Naive thymus-derived CD8-positive, alpha-beta T cell (primary cell): ENCODE measurements around the gene RTRAF. TPM values are rescaled to one million over a fixed set of nuclear protein-coding genes. Genes with fewer than 3 reads are reported as not detected.

Experiments
- ATAC-seq, 2 donors: fragments of 150-1000 bp; cut with Tn5 transposase in 1 of 2; sonication (Bioruptor Pico), chemical (Tn5 transposase) in 1 of 2; 1 replicate in 1 of 2; 2 replicates in 1 of 2; pipeline ENCODE4 v1.10.0; 2021; ENCODE audit warnings: mild to moderate bottlenecking in 2 of 2, moderate library complexity in 2 of 2
- POLR2A ChIA-PET: fragments of 350-600 bp; sonication (Branson Sonifier 250); formaldehyde crosslinking; loops from one replicate; lab custom pipeline; 2021; ENCODE audit warnings: antibody characterized with exemption; lab: Charles Lee
- DNase-seq, 10 donors: peaks; one replicate each; pipeline versions ENCODE4 v3.0.0 to v3.0.0-alpha.2; 2020 to 2022
- H3K27ac Mint-ChIP-seq, 10 donors: one replicate each; pipeline ENCODE4 v1.8.0; 2020 to 2022; ENCODE audit warnings: mild to moderate bottlenecking in 10 of 10, mixed read lengths in 10 of 10, moderate library complexity in 4 of 10, inconsistent platforms in 1 of 10
- H3K27me3 Mint-ChIP-seq, 5 donors: one replicate each; pipeline ENCODE4 v1.8.0; 2021 to 2022; ENCODE audit warnings: mixed read lengths in 5 of 5
- H3K36me3 Mint-ChIP-seq, 3 donors: one replicate each; pipeline ENCODE4 v1.8.0; 2020 to 2022; ENCODE audit warnings: mixed read lengths in 3 of 3, mild to moderate bottlenecking in 2 of 3, inconsistent platforms in 1 of 3
- H3K4me1 Mint-ChIP-seq, 4 donors: one replicate each; pipeline ENCODE4 v1.8.0; 2021 to 2022; ENCODE audit warnings: mixed read lengths in 4 of 4
- H3K4me3 Mint-ChIP-seq, 10 donors: one replicate each; pipeline ENCODE4 v1.8.0; 2020 to 2022; ENCODE audit warnings: mild to moderate bottlenecking in 10 of 10, mixed read lengths in 10 of 10, moderate library complexity in 6 of 10, inconsistent platforms in 1 of 10
- H3K9me3 Mint-ChIP-seq, 9 donors: one replicate each; pipeline ENCODE4 v1.8.0; 2020 to 2022; ENCODE audit warnings: mixed read lengths in 9 of 9, mild to moderate bottlenecking in 3 of 9, inconsistent platforms in 1 of 9, moderate library complexity in 1 of 9
- polyA plus RNA-seq, 3 donors: library from polyadenylated mRNA; unstranded; fragments of 300-500 nt; fragmentation: Illumina TruSeq; gene quantifications; one replicate each; pipeline ENCODE4 v1.2.3, GENCODE V29; 2021
- total RNA-seq, 8 experiments: library from RNA in 2 of 8; stranded (reverse) in 2 of 8; gene quantifications; one replicate each; pipeline ENCODE4 v1.2.3 and lab custom pipeline; 2021 to 2026

RTRAF gene
- total and polyA plus RNA-seq, 5 experiments from 2014 or later, result 105 to 231 (median 166) TPM

GRCh38 chr14:52012635-52013034 lies 23.3 kb downstream of the RTRAF start:
- POLR2A ChIA-PET, result interaction anchor here (0.9 kb wide), 1 partner anchor 9 kb away, joined by 3 read pairs; no protein-coding TSS in a partner anchor
- peaks cover 3 to 15% (median 5%) of the 10 kb centered on the region in 5 donors for H3K27me3 Mint-ChIP-seq
- H3K9me3 Mint-ChIP-seq, result no peaks in the 10 kb centered on the region
- DNase-seq (no peak), ATAC-seq (no peak)
- no peak overlapping the region for H3K27ac Mint-ChIP-seq
- H3K36me3 Mint-ChIP-seq, result peaks cover 7 to 41% (median 14%) of the 10 kb centered on the region in 3 donors
- peaks cover 3 to 9% (median 5%) of the 10 kb centered on the region in 4 donors for H3K4me1 Mint-ChIP-seq
- no peak overlapping the region for H3K4me3 Mint-ChIP-seq

- Mint-ChIP-seq H3K4me1 (peaks cover 3 to 8% (median 7%) of the 10 kb centered on the region in 4 donors), H3K4me3 (no peak overlapping the region), H3K27ac (peak overlapping the region in 2 of 10 donors; percentile 39 to 42), H3K27me3 (peaks cover 4 to 15% (median 9%) of the 10 kb centered on the region in 5 donors), H3K9me3 (no peaks in the 10 kb centered on the region), H3K36me3 (peaks cover 0 to 28% (median 6%) of the 10 kb centered on the region in 3 donors)
- ATAC-seq (peak; percentile 20 to 29), DNase-seq (no peak)
- POLR2A ChIA-PET, result no interaction called here
Observed at GRCh38 chr14:52013984-52014600, 24.7 kb downstream of the RTRAF start.

- DNase-seq (no peak), ATAC-seq (no peak)
- POLR2A ChIA-PET, result no interaction called here
- Mint-ChIP-seq H3K27me3 (peaks cover 4 to 15% (median 9%) of the 10 kb centered on the region in 5 donors), H3K9me3 (no peaks in the 10 kb centered on the region), H3K4me3 (no peak overlapping the region), H3K4me1 (peaks cover 3 to 9% (median 8%) of the 10 kb centered on the region in 4 donors), H3K27ac (peak overlapping the region in 1 of 10 donors; percentile 52), H3K36me3 (peaks cover 0 to 22% (median 2%) of the 10 kb centered on the region in 3 donors)
Observed at GRCh38 chr14:52014601-52015267, 25.4 kb downstream of the RTRAF start.

- H3K27me3 Mint-ChIP-seq, result peaks cover 4 to 15% (median 9%) of the 10 kb centered on the region in 5 donors
- H3K4me3 Mint-ChIP-seq, result no peak overlapping the region
- no peak overlapping the region for H3K27ac Mint-ChIP-seq
- peaks cover 0 to 14% (median 0%) of the 10 kb centered on the region in 3 donors for H3K36me3 Mint-ChIP-seq
- DNase-seq, result no peak
- no peaks in the 10 kb centered on the region for H3K9me3 Mint-ChIP-seq
- no peak for ATAC-seq
- H3K4me1 Mint-ChIP-seq, result peaks cover 10 to 16% (median 15%) of the 10 kb centered on the region in 4 donors
- POLR2A ChIA-PET, result no interaction called here
Observed at GRCh38 chr14:52015411-52016030, 26.2 kb downstream of the RTRAF start.

GRCh38 chr14:52018252-52018651 lies 28.9 kb downstream of the RTRAF start:
- H3K4me1 Mint-ChIP-seq, result peaks cover 24 to 30% (median 28%) of the 10 kb centered on the region in 4 donors
- peaks cover 4 to 15% (median 9%) of the 10 kb centered on the region in 5 donors for H3K27me3 Mint-ChIP-seq
- no peak overlapping the region for H3K27ac Mint-ChIP-seq
- POLR2A ChIA-PET, result no interaction called here
- no peak overlapping the region for H3K4me3 Mint-ChIP-seq
- no peaks in the 10 kb centered on the region for H3K36me3 Mint-ChIP-seq
- no peak for ATAC-seq
- no peak for DNase-seq
- no peaks in the 10 kb centered on the region for H3K9me3 Mint-ChIP-seq

- POLR2A ChIA-PET, result no interaction called here
- no peak for ATAC-seq
- H3K27ac Mint-ChIP-seq, result peak overlapping the region in 2 of 10 donors; percentile 14 to 65
Observed at GRCh38 chr14:52018970-52019369, 29.6 kb downstream of the RTRAF start.

GRCh38 chr14:52020161-52020714 lies 30.9 kb downstream of the RTRAF start:
- H3K4me3 Mint-ChIP-seq, result peak overlapping the region in 2 of 10 donors; percentile 33 to 42
- peak overlapping the region in 4 of 10 donors; percentile 10 to 67 (median 41) for H3K27ac Mint-ChIP-seq

More at GRCh38 chr14:52018970-52019369, 29.6 kb downstream of the RTRAF start:
- H3K27me3 Mint-ChIP-seq, result peaks cover 4 to 15% (median 9%) of the 10 kb centered on the region in 5 donors
- H3K4me3 Mint-ChIP-seq, result no peak overlapping the region
- H3K36me3 Mint-ChIP-seq, result no peaks in the 10 kb centered on the region
- no peaks in the 10 kb centered on the region for H3K9me3 Mint-ChIP-seq
- peaks cover 24 to 30% (median 27%) of the 10 kb centered on the region in 4 donors for H3K4me1 Mint-ChIP-seq
- no peak for DNase-seq

GRCh38 chr14:52020866-52021717 lies 31.7 kb downstream of the RTRAF start:
- Mint-ChIP-seq H3K27me3 (peaks cover 4 to 15% (median 9%) of the 10 kb centered on the region in 5 donors), H3K27ac (peak overlapping the region in 5 of 10 donors; percentile 29 to 67 (median 53)), H3K36me3 (no peaks in the 10 kb centered on the region), H3K4me3 (peak overlapping the region in 4 of 10 donors; percentile 39 to 79 (median 46)), H3K4me1 (peaks cover 21 to 26% (median 23%) of the 10 kb centered on the region in 4 donors), H3K9me3 (peaks cover 0 to 3% (median 0%) of the 10 kb centered on the region in 9 donors)
- DNase-seq, result no peak
- ATAC-seq, result peak; percentile 23 to 65
- POLR2A ChIA-PET, result no interaction called here

More at GRCh38 chr14:52020161-52020714, 30.9 kb downstream of the RTRAF start:
- ATAC-seq (peak in 1 of 2 donors; percentile 38), DNase-seq (no peak)
- Mint-ChIP-seq H3K27me3 (peaks cover 4 to 15% (median 9%) of the 10 kb centered on the region in 5 donors), H3K4me1 (peaks cover 21 to 26% (median 23%) of the 10 kb centered on the region in 4 donors), H3K9me3 (peaks cover 0 to 3% (median 0%) of the 10 kb centered on the region in 9 donors), H3K36me3 (no peaks in the 10 kb centered on the region)
- POLR2A ChIA-PET, result no interaction called here

GRCh38 chr14:52021957-52022600 lies 32.7 kb downstream of the RTRAF start:
- Mint-ChIP-seq H3K27me3 (peaks cover 1 to 5% (median 3%) of the 10 kb centered on the region in 5 donors), H3K36me3 (no peaks in the 10 kb centered on the region), H3K4me1 (peaks cover 20 to 26% (median 21%) of the 10 kb centered on the region in 4 donors), H3K27ac (no peak overlapping the region), H3K9me3 (peaks cover 0 to 3% (median 0%) of the 10 kb centered on the region in 9 donors), H3K4me3 (no peak overlapping the region)
- POLR2A ChIA-PET, result no interaction called here
- DNase-seq, result no peak
- no peak for ATAC-seq

- Mint-ChIP-seq H3K9me3 (peaks cover 0 to 3% (median 0%) of the 10 kb centered on the region in 9 donors), H3K4me3 (no peak overlapping the region), H3K4me1 (peaks cover 20 to 26% (median 21%) of the 10 kb centered on the region in 4 donors), H3K36me3 (no peaks in the 10 kb centered on the region), H3K27ac (no peak overlapping the region), H3K27me3 (peaks cover 0 to 2% (median 0%) of the 10 kb centered on the region in 5 donors)
- ATAC-seq, result no peak
- no peak for DNase-seq
- POLR2A ChIA-PET, result no interaction called here
Observed at GRCh38 chr14:52023518-52023917, 34.2 kb downstream of the RTRAF start.

GRCh38 chr14:52025310-52025709 lies 36.0 kb downstream of the RTRAF start:
- POLR2A ChIA-PET, result no interaction called here
- no peaks in the 10 kb centered on the region for H3K36me3 Mint-ChIP-seq
- H3K27ac Mint-ChIP-seq, result no peak overlapping the region
- no peak for DNase-seq
- H3K27me3 Mint-ChIP-seq, result peaks cover 0 to 2% (median 0%) of the 10 kb centered on the region in 5 donors
- H3K9me3 Mint-ChIP-seq, result peaks cover 0 to 3% (median 0%) of the 10 kb centered on the region in 9 donors
- H3K4me1 Mint-ChIP-seq, result peaks cover 14 to 16% (median 15%) of the 10 kb centered on the region in 4 donors
- no peak overlapping the region for H3K4me3 Mint-ChIP-seq
- ATAC-seq, result no peak
